MM.1S (cell line): ENCODE data around the gene ZDBF2.

Experiments used
- CTCF ChIP-seq: fragments of 300-600 bp; sonication (generic); IDR thresholded peaks from 2 replicates; pipeline ENCODE4 v1.5.1; 2016; ENCODE audit warnings: antibody characterized with exemption, low read length, mixed read lengths
- EZH2 ChIP-seq: fragments of 300-600 bp; sonication (generic); optimal IDR thresholded peaks from 2 replicates; pipeline ENCODE3; 2017; ENCODE audit warnings: low read depth, mild to moderate bottlenecking, antibody characterized with exemption, low read length, mixed read lengths
- EZH2phosphoT487 ChIP-seq: fragments of 300-600 bp; sonication (generic); IDR thresholded peaks from 2 replicates; pipeline ENCODE4 v1.6.1; 2018; ENCODE audit warnings: antibody characterized with exemption, low read length

- TF ChIP-seq EZH2phosphoT487 (no peak), CTCF (no peak), EZH2 (no peak)
These were observed 14.9 kb upstream of the ZDBF2 start for GRCh38 chr2:206259376-206260187.
